Psoas muscle (tissue), 8 donors: ENCODE results near the gene FOXJ3. TPM values are rescaled to one million over a fixed set of nuclear protein-coding genes. Genes with fewer than 3 reads are reported as not detected.

Experiments
- ATAC-seq, 4 donors: fragments of 200-7000 bp; cut with Tn5 transposase; one replicate each; pipeline ENCODE4 v1.9.1; 2020; ENCODE audit warnings: moderate library complexity in 3 of 4, mild to moderate bottlenecking in 2 of 4
- DNase-seq, 2 donors: peaks; one replicate each; pipeline ENCODE4 v3.0.0-alpha.2; 2020
- H3K27ac ChIP-seq: fragments of 200-600 bp; one replicate; pipeline ENCODE4 v1.8.0; 2022
- H3K27me3 ChIP-seq, 3 donors: fragments of 200-600 bp in 1 of 3; one replicate each; pipeline versions ENCODE4 v1.6.1 to v1.8.0; 2013 to 2022; ENCODE audit warnings: low read length in 2 of 3, mild to moderate bottlenecking in 2 of 3, moderate library complexity in 1 of 3; ENCODE audit not compliant: insufficient read depth in 3 of 3
- H3K36me3 ChIP-seq, 2 donors: fragments of 200-600 bp in 1 of 2; one replicate each; pipeline versions ENCODE4 v1.6.1 to v1.8.0; 2013 to 2022; ENCODE audit warnings: low read depth in 1 of 2, mild to moderate bottlenecking in 1 of 2, moderate library complexity in 1 of 2; ENCODE audit not compliant: insufficient read depth in 1 of 2
- H3K4me1 ChIP-seq: fragments of 200-600 bp; one replicate; pipeline ENCODE4 v1.8.0; 2022
- H3K4me3 ChIP-seq: fragments of 200-600 bp; one replicate; pipeline ENCODE4 v1.8.0; 2022; ENCODE audit warnings: mild to moderate bottlenecking
- H3K9me3 ChIP-seq: fragments of 200-600 bp; one replicate; pipeline ENCODE4 v1.8.0; 2022
- WGBS, 3 donors: extraction: QIAGEN DNeasy Blood & Tissue Kit; methylation state at CpG; one replicate each; pipeline versions ENCODE4 v1.1.6 to v1.1.7; 2013; 5-methylcytosine and 5-hydroxymethylcytosine counted together
- intact Hi-C, 2 donors: fragments of 100-400 bp; cut with DNase I; formaldehyde crosslinking; loops; one replicate each; pipeline versions ENCODE4 v1.11.0 to v1.14.2; 2022
- polyA plus RNA-seq, 3 donors: library from polyadenylated mRNA; stranded (reverse); fragments of 200-250 nt; gene quantifications; one replicate each; pipeline ENCODE4 v1.2.3, GENCODE V29; 2013
- total RNA-seq, 4 donors: library from RNA; stranded (reverse); fragmentation: NEBNext Ultra II Directional in 2 of 4; extraction: Animal tissue kit (Norgen Biotek cat#: 25700) in 2 of 4; gene quantifications; one replicate each; pipeline versions ENCODE4 v1.2.1 to v1.2.4, GENCODE V29; 2021 to 2023
- TF ChIP-seq, protein P1 (sequence below): fragments of 200-600 bp; IDR thresholded peaks from one replicate; pipeline ENCODE4 v1.8.0; 2022; ENCODE audit warnings: antibody characterized with exemption
- donor health status: healthy with polysubstance abuse.
- donor health status: DM: no; HTN: no; CAD: no; lungs with moderate emphysema.
- donor health status: Bipolar disorder and iron deficiency.
- donor health status: healthy.
- donor health status: DM: yes; HTN: yes; CAD: no.
- donor health status: DM: no; HTN: no; CAD: no.
- donor health status: DM: no; HTN: no; CAD: no.
- donor health status: DM: yes; HTN: yes; CAD: no.

FOXJ3 gene
- total and polyA plus RNA-seq, 7 donors: 15.1 to 53.1 (median 47.9) TPM

DNA sequence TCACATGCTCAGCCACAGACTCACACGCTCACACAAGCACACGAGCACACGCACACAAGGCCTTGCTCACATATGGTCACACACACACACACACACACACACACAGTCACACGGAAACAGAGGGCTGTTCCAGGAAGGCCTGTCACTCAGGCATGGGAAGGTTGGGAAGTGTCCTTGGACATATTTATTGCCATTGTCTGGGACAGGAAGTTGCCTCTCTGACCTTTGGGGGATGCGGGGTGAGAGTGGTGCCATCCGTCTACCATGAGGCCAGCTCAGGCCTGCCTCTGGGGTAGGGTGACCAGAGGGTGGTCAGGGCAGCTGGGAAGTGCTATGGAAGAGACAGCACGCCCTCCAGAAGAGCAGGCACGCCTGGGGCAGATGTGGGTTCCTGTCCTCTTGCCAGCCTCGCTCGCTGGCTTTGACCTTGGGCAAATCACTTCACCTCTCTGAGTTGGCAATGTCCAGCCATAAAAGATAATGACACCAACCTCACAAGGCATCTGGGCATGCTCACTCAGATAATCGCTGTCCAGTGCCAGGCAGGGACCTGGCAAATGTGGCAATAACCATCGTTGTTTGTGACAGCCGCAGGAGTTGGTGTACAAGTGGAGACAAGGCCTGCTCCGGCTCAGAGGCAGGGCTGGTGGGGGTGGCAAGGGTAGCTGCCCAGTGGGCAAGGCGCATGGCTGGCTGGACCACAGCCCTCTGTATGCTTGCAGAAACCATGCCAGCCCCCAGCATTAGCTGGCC, 162.5 kb downstream of the FOXJ3 start:
- 36 to 37% (median 36%) methylated on average over 15 of the region's 15 CpGs for WGBS, 3 donors
- peak overlapping the region; percentile 11 for H3K27ac ChIP-seq
- intact Hi-C loops: loop anchor here (2.0 to 10.0 kb wide), 7 partner anchors 140 to 600 kb away; partner anchors contain the start of genes FOXJ3 (in 2 of the 2), PPCS (in 1 of the 2) and ZMYND12 (in 1 of the 2)

GRCh38 chr1:42171679-42172266, 163.3 kb downstream of the FOXJ3 start:
- Histone ChIP-seq H3K9me3 (no peaks in the 10 kb centered on the region), H3K4me1 (peaks cover 21% of the 10 kb centered on the region), H3K4me3 (no peak overlapping the region), H3K27me3 (no peaks in the 10 kb centered on the region), H3K27ac (no peak overlapping the region), H3K36me3 (no peaks in the 10 kb centered on the region)
- WGBS, 3 donors: 67 to 72% (median 69%) methylated on average over 6 of the region's 6 CpGs
- TF ChIP-seq, protein P1, sequence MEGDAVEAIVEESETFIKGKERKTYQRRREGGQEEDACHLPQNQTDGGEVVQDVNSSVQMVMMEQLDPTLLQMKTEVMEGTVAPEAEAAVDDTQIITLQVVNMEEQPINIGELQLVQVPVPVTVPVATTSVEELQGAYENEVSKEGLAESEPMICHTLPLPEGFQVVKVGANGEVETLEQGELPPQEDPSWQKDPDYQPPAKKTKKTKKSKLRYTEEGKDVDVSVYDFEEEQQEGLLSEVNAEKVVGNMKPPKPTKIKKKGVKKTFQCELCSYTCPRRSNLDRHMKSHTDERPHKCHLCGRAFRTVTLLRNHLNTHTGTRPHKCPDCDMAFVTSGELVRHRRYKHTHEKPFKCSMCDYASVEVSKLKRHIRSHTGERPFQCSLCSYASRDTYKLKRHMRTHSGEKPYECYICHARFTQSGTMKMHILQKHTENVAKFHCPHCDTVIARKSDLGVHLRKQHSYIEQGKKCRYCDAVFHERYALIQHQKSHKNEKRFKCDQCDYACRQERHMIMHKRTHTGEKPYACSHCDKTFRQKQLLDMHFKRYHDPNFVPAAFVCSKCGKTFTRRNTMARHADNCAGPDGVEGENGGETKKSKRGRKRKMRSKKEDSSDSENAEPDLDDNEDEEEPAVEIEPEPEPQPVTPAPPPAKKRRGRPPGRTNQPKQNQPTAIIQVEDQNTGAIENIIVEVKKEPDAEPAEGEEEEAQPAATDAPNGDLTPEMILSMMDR: no peak
- no peak for DNase-seq
- intact Hi-C loops: loop anchor here (2.0 to 10.0 kb wide), 7 partner anchors 141 to 599 kb away; partner anchors contain the start of genes FOXJ3 (in 2 of the 2), PPCS (in 1 of the 2) and ZMYND12 (in 1 of the 2)
- no peak for ATAC-seq

More for the DNA sequence above, 162.5 kb downstream of the FOXJ3 start:
- Histone ChIP-seq H3K27me3 (no peaks in the 10 kb centered on the region), H3K36me3 (no peaks in the 10 kb centered on the region), H3K4me3 (no peak overlapping the region), H3K4me1 (peaks cover 21% of the 10 kb centered on the region), H3K9me3 (no peaks in the 10 kb centered on the region)
- TF ChIP-seq, protein P1: no peak
- ATAC-seq: peak; percentile 50 to 62 (median 58)
- DNase-seq: no peak

DNA sequence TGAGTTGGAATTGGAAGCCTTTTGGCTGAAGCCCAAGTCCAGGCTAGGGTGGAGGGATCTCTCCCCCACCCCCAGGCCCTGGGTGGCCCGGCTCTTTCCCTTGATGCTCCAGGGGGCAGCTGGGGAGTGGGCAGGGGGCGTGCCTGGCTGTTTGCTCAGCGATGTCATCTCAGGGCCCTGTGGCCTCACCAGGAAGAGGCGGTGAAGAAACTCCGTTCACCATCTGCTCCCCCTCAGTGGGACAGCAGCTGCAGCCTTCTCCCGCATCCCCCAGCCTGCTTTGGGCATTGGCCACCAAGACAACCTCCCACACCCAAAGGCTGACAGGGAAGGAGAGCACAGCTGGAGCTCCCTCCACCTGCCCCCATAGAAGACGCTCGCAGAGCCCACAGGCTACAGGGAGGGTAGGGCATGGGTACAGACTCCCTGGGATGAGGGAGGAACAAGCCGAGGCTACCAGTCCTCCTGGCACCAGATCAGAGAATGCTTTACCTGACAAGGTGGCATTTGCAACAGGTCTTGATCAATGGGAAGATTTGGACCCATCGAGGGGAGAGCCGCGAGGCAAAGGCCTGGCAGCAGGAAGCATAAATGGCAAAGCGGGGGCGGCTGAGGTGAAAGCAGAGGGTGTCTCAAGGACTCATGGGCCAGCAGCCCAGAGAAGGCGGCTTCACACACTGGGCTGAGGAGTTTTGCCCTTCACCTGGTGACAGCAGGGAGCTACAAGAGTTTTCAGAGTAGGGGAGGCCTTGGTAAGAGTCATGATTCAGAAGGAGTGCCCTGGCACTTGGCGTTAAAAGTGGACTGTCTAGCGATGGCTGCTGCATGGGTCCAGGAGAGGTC, 164.0 kb downstream of the FOXJ3 start:
- Histone ChIP-seq H3K36me3 (no peaks in the 10 kb centered on the region), H3K9me3 (no peaks in the 10 kb centered on the region), H3K27me3 (no peaks in the 10 kb centered on the region), H3K27ac (no peak overlapping the region), H3K4me1 (peaks cover 21% of the 10 kb centered on the region), H3K4me3 (no peak overlapping the region)
- ATAC-seq (no peak), DNase-seq (no peak)
- intact Hi-C loops: loop anchor here (5.0 to 10.0 kb wide), 6 partner anchors 141 to 599 kb away; partner anchors contain the start of genes FOXJ3 (in 2 of the 2), PPCS (in 1 of the 2) and ZMYND12 (in 1 of the 2)
- 46 to 61% (median 54%) methylated on average over 17 of the region's 17 CpGs for WGBS, 3 donors
- TF ChIP-seq, protein P1: no peak

DNA sequence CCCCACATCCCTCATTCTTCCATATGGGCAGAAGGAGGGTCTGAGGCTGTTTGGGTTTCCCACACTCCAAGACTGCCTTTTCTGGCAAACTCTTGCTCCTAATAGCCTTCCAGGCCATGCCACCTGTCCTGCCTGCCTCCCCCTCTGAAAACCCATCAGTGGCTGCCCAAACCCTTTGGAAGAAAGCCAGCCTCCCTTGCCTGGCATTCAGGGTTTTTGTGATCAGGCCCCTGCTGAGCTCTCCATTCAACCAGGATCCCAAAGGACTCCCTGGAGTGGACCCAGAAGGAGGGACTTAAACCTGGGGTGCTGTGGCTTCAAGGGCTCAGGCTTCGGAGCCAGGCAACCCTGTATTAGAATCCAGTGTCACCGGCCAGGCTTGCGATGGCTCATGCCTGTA, 166.3 kb downstream of the FOXJ3 start:
- H3K27ac ChIP-seq: no peak overlapping the region
- ATAC-seq: no peak
- H3K9me3 ChIP-seq: no peaks in the 10 kb centered on the region
- H3K4me1 ChIP-seq: peaks cover 20% of the 10 kb centered on the region
- no peaks in the 10 kb centered on the region for H3K27me3 ChIP-seq
- 65 to 72% (median 67%) methylated on average over 3 of the region's 3 CpGs for WGBS, 3 donors
- H3K36me3 ChIP-seq: no peaks in the 10 kb centered on the region
- TF ChIP-seq, protein P1: no peak
- intact Hi-C loops: no loop called here
- no peak overlapping the region for H3K4me3 ChIP-seq
- DNase-seq: no peak
